ENCODE data around the gene CCDC77. TPM values are rescaled to one million over a fixed set of nuclear protein-coding genes. Genes with fewer than 3 reads are reported as not detected.
"Not testable (repeated sequence)": the region's sequence is repeated elsewhere in the genome, so short reads cannot be mapped to it uniquely, and the experiment has no call there.

CCDC77 gene
- total RNA-seq, 1 donor from 2014 or later, result 17.1 TPM

- Mint-ChIP-seq H3K36me3 (ENCODE audit: unreplicated experiment) (peaks cover 31% of the 10 kb centered on the region), H3K4me1 (ENCODE audit: low read depth, unreplicated experiment) (no peaks in the 10 kb centered on the region), H3K4me3 (ENCODE audit: unreplicated experiment) (no peak overlapping the region), H3K9me3 (ENCODE audit: unreplicated experiment) (no peaks in the 10 kb centered on the region), H3K27me3 (ENCODE audit: unreplicated experiment) (no peaks in the 10 kb centered on the region), H3K27ac (ENCODE audit: unreplicated experiment) (no peak overlapping the region)
- DNase-seq, result no peak
- TF ChIP-seq CTCF (IDR thresholded peaks at IDR 0.05; ENCODE audit: partially characterized antibody, unreplicated experiment), result no peak
Measured at GRCh38 chr12:367972-368371, 33.5 kb upstream of the CCDC77 start.

GRCh38 chr12:370739-371485, 30.5 kb upstream of the CCDC77 start:
- not testable (repeated sequence) for H3K27me3 Mint-ChIP-seq (ENCODE audit: unreplicated experiment); H3K9me3 Mint-ChIP-seq (ENCODE audit: unreplicated experiment); H3K4me1 Mint-ChIP-seq (ENCODE audit: low read depth, unreplicated experiment); H3K27ac Mint-ChIP-seq (ENCODE audit: unreplicated experiment); H3K4me3 Mint-ChIP-seq (ENCODE audit: unreplicated experiment); DNase-seq
- H3K36me3 Mint-ChIP-seq (ENCODE audit: unreplicated experiment), result peaks cover 42% of the 10 kb centered on the region

GRCh38 chr12:386651-387050, 14.8 kb upstream of the CCDC77 start:
- H3K27ac Mint-ChIP-seq (ENCODE audit: unreplicated experiment), result no peak overlapping the region
- peaks cover 9% of the 10 kb centered on the region for H3K9me3 Mint-ChIP-seq (ENCODE audit: unreplicated experiment)
- H3K4me1 Mint-ChIP-seq (ENCODE audit: low read depth, unreplicated experiment), result peaks cover 12% of the 10 kb centered on the region
- no peak for DNase-seq
- peaks cover 10% of the 10 kb centered on the region for H3K27me3 Mint-ChIP-seq (ENCODE audit: unreplicated experiment)
- peak overlapping the region; percentile 95 for H3K4me3 Mint-ChIP-seq (ENCODE audit: unreplicated experiment)
- no peaks in the 10 kb centered on the region for H3K36me3 Mint-ChIP-seq (ENCODE audit: unreplicated experiment)
- no peak for TF ChIP-seq CTCF (IDR thresholded peaks at IDR 0.05; ENCODE audit: partially characterized antibody, unreplicated experiment)

GRCh38 chr12:388012-388411, 13.4 kb upstream of the CCDC77 start:
- H3K4me1 Mint-ChIP-seq (ENCODE audit: low read depth, unreplicated experiment), result peaks cover 12% of the 10 kb centered on the region
- peak overlapping the region; percentile 94 for H3K27ac Mint-ChIP-seq (ENCODE audit: unreplicated experiment)
- peak overlapping the region; percentile 95 for H3K4me3 Mint-ChIP-seq (ENCODE audit: unreplicated experiment)
- H3K27me3 Mint-ChIP-seq (ENCODE audit: unreplicated experiment), result peaks cover 10% of the 10 kb centered on the region
- no peak for TF ChIP-seq CTCF (IDR thresholded peaks at IDR 0.05; ENCODE audit: partially characterized antibody, unreplicated experiment)
- no peak for DNase-seq
- H3K9me3 Mint-ChIP-seq (ENCODE audit: unreplicated experiment), result peaks cover 9% of the 10 kb centered on the region
- no peaks in the 10 kb centered on the region for H3K36me3 Mint-ChIP-seq (ENCODE audit: unreplicated experiment)

- DNase-seq, result peak; percentile 33
- TF ChIP-seq CTCF (IDR thresholded peaks at IDR 0.05; ENCODE audit: partially characterized antibody, unreplicated experiment), result no peak
- H3K36me3 Mint-ChIP-seq (ENCODE audit: unreplicated experiment), result no peaks in the 10 kb centered on the region
- peaks cover 12% of the 10 kb centered on the region for H3K4me1 Mint-ChIP-seq (ENCODE audit: low read depth, unreplicated experiment)
- peak overlapping the region; percentile 94 for H3K27ac Mint-ChIP-seq (ENCODE audit: unreplicated experiment)
- H3K9me3 Mint-ChIP-seq (ENCODE audit: unreplicated experiment), result peaks cover 9% of the 10 kb centered on the region
- H3K4me3 Mint-ChIP-seq (ENCODE audit: unreplicated experiment), result peak overlapping the region; percentile 95
- H3K27me3 Mint-ChIP-seq (ENCODE audit: unreplicated experiment), result peaks cover 10% of the 10 kb centered on the region
Measured at GRCh38 chr12:388541-389141, 12.8 kb upstream of the CCDC77 start.
